ENCODE data around the gene IL4I1. TPM values are rescaled to one million over a fixed set of nuclear protein-coding genes. Genes with fewer than 3 reads are reported as not detected.

IL4I1 gene
- total RNA-seq, 4 donors from 2014 or later = 0.56 to 0.91 (median 0.73) TPM

DNA sequence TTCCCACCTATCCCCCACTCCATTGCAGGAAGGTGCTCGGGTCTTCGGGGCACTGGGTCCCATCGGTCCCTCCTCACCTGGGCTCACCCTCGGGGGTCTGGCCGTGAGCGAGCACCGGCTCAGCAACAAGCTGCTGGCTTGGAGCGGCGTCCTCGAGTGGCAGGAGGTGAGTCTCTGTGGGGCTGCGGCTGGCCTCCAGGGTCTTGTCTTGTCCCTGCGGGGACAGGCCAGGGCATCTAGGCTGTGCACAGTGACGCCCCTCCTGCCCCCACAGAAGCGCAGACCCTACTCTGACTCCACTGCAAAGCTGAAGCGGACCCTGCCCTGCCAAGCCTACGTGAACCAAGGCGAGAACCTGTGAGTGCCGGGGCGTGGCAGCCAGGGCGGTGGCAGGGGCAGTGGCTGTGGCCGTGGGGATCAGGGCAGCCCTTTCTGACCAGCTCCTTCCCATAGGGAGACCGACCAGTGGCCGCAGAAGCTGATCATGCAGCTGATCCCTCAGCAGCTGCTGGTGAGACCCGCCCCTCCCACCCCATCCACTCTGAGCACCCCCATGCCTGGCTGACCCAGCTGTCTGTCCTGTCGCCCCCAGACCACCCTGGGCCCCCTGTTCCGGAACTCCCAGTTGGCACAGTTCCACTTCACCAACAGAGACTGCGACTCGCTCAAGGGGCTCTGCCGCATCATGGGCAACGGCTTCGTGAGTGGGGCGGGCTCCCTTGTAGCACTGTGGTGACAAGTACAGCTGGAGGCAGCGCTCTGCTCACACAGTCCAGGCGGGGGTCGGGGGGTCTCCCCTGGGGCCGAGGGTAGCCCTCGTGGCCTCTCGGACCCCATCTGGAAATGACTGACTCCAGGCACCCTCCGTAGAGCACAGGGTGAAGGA lies 42.1 kb downstream of the IL4I1 start:
- H3K9me3 ChIP-seq = no peaks in the 10 kb centered on the region
- no peaks in the 10 kb centered on the region for H3K27me3 ChIP-seq
- H3K36me3 ChIP-seq = peaks cover 15 to 55% (median 23%) of the 10 kb centered on the region in 3 donors
- DNase-seq = no peak
- 93% methylated on average over 14 of the region's 39 CpGs; no CpG with 5 or more reads in 1 of the 2 donors for whole genome bisulfite sequencing, 2 donors
- TF ChIP-seq, protein P1, sequence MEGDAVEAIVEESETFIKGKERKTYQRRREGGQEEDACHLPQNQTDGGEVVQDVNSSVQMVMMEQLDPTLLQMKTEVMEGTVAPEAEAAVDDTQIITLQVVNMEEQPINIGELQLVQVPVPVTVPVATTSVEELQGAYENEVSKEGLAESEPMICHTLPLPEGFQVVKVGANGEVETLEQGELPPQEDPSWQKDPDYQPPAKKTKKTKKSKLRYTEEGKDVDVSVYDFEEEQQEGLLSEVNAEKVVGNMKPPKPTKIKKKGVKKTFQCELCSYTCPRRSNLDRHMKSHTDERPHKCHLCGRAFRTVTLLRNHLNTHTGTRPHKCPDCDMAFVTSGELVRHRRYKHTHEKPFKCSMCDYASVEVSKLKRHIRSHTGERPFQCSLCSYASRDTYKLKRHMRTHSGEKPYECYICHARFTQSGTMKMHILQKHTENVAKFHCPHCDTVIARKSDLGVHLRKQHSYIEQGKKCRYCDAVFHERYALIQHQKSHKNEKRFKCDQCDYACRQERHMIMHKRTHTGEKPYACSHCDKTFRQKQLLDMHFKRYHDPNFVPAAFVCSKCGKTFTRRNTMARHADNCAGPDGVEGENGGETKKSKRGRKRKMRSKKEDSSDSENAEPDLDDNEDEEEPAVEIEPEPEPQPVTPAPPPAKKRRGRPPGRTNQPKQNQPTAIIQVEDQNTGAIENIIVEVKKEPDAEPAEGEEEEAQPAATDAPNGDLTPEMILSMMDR (IDR thresholded peaks at IDR 0.05) = no peak
- no peak for TF ChIP-seq POLR2A (IDR thresholded peaks at IDR 0.05)
- H3K4me3 ChIP-seq = no peak overlapping the region
- H3K27ac ChIP-seq = no peak overlapping the region
- intact Hi-C loops (cut with DNase I) = no loop called here
- H3K4me1 ChIP-seq = peaks cover 6 to 42% (median 19%) of the 10 kb centered on the region in 3 donors

- Histone ChIP-seq H3K27me3 (no peaks in the 10 kb centered on the region), H3K4me3 (no peak overlapping the region), H3K27ac (no peak overlapping the region), H3K9me3 (no peaks in the 10 kb centered on the region), H3K4me1 (peaks cover 6 to 43% (median 20%) of the 10 kb centered on the region in 3 donors), H3K36me3 (peaks cover 15 to 48% (median 19%) of the 10 kb centered on the region in 3 donors)
- WGBS, 2 donors = 77% methylated on average over 4 of the region's 10 CpGs; no CpG with 5 or more reads in 1 of the 2 donors
- no peak for DNase-seq
- intact Hi-C loops (cut with DNase I) = no loop called here
- TF ChIP-seq, protein P1 (IDR thresholded peaks at IDR 0.05) = no peak
- no peak for TF ChIP-seq POLR2A (IDR thresholded peaks at IDR 0.05)
These were observed 42.8 kb downstream of the IL4I1 start for GRCh38 chr19:49853852-49854377.

GRCh38 chr19:49852631-49853126 lies 44.0 kb downstream of the IL4I1 start:
- DNase-seq = no peak
- Histone ChIP-seq H3K27me3 (no peaks in the 10 kb centered on the region), H3K4me3 (peak overlapping the region in 3 of 4 donors; percentile 95 to 98 (median 98)), H3K9me3 (no peaks in the 10 kb centered on the region), H3K36me3 (peaks cover 7 to 36% (median 11%) of the 10 kb centered on the region in 3 donors), H3K27ac (no peak overlapping the region), H3K4me1 (peaks cover 6 to 54% (median 29%) of the 10 kb centered on the region in 3 donors)
- WGBS, 2 donors = 44 to 47% methylated on average over 14 of the region's 14 CpGs
- TF ChIP-seq, protein P1 (IDR thresholded peaks at IDR 0.05) = no peak
- TF ChIP-seq POLR2A (IDR thresholded peaks at IDR 0.05) = no peak
- intact Hi-C loops (cut with DNase I) = no loop called here

DNA sequence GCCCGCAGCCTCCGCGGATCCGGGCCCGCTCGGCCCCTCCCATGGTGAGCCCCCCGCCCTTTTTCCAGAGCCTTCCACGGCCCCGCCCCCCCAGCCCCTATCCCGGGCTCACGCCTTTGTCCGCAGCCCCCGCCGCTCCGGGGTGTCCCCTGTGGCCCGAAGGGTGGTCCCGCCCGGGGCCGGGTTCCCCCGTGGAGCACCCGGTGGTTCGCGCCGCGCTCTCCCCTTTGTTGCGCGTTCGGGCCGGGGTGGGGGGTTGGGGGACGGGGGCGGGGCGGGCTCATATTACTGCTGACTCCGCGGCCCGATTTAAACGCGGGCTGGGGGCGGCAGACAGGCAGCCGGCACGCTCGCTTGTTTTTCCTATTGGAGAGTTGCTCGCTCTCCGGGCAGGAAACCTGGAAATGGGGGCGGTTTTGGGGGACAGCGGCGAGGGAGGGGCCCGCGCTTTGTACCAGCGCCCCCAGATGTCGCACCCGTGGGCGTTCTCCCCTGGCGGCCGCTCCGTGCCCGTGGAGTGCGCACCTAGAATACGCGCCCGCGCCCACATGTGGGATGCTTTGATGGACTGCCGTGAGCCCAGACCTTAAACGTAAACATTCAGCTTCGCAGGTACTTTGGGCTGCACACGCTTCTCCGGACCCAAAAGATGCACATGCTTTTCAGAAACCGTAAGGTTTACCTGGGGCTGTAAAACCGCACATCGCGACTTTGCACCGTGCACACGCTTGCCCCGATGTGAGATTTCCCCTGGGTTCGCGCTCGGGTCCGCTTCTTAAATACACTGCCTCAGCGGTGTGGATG lies 45.0 kb downstream of the IL4I1 start:
- H3K4me1 ChIP-seq = peaks cover 6 to 54% (median 29%) of the 10 kb centered on the region in 3 donors
- H3K9me3 ChIP-seq = no peaks in the 10 kb centered on the region
- peak overlapping the region; percentile 94 to 100 (median 100) for H3K27ac ChIP-seq
- TF ChIP-seq POLR2A (IDR thresholded peaks at IDR 0.05) = no peak
- TF ChIP-seq, protein P1 (IDR thresholded peaks at IDR 0.05) = no peak
- no peak for DNase-seq
- intact Hi-C loops (cut with DNase I) = no loop called here
- peaks cover 3 to 26% (median 4%) of the 10 kb centered on the region in 3 donors for H3K36me3 ChIP-seq
- WGBS, 2 donors = 0 to 3% methylated on average over 7 to 20 of the region's 78 CpGs
- peak overlapping the region; percentile 56 to 98 (median 96) for H3K4me3 ChIP-seq
- H3K27me3 ChIP-seq = no peaks in the 10 kb centered on the region

All from esophagus squamous epithelium (tissue), 5 donors.